GM12874 (cell line): Measurements from ENCODE around the gene SCMH1.
A peak's percentile ranks its signal among the peaks of the same experiment; 100 is the strongest.

ENCODE experiments used
- CTCF ChIP-seq: IDR thresholded peaks from 2 replicates; pipeline ENCODE4 v1.5.1; 2011; ENCODE audit warnings: low read depth, mild to moderate bottlenecking, control low read depth, low read length, moderate library complexity; ENCODE audit not compliant: insufficient read depth

SCMH1 gene

GRCh38 chr1:41138549-41138948 lies 103.6 kb downstream of the SCMH1 start:
- no peak for TF ChIP-seq CTCF

GRCh38 chr1:41135196-41135947 lies 106.7 kb downstream of the SCMH1 start:
- no peak for TF ChIP-seq CTCF

- peak; percentile 40; the same call in 1 of the 2 replicates for TF ChIP-seq CTCF
These were observed 119.1 kb downstream of the SCMH1 start for GRCh38 chr1:41122851-41123518.

- TF ChIP-seq CTCF = no peak
These were observed 120.0 kb downstream of the SCMH1 start for GRCh38 chr1:41122148-41122547.

GRCh38 chr1:41118645-41119044 lies 123.5 kb downstream of the SCMH1 start:
- no peak for TF ChIP-seq CTCF

- no peak for TF ChIP-seq CTCF
These were observed 131.4 kb downstream of the SCMH1 start for GRCh38 chr1:41110736-41111135.

GRCh38 chr1:41110286-41110685 lies 131.8 kb downstream of the SCMH1 start:
- TF ChIP-seq CTCF = no peak
